Putamen (tissue), 1 donor: ENCODE measurements around the gene USP10.

Experiments used
- DNase-seq: peaks from one replicate; pipeline ENCODE4 v3.0.0-alpha.2; 2016; ENCODE audit warnings: low spot score

Gene USP10

GRCh38 chr16:84773312-84773711 lies 73.5 kb downstream of the USP10 start:
- DNase-seq = no peak

GRCh38 chr16:84774810-84775209 lies 75.0 kb downstream of the USP10 start:
- no peak for DNase-seq

- no peak for DNase-seq
These were observed 75.5 kb downstream of the USP10 start for GRCh38 chr16:84775262-84775810.

- no peak for DNase-seq
These were observed 77.6 kb downstream of the USP10 start for GRCh38 chr16:84777435-84777834.

- DNase-seq = no peak
These were observed 78.9 kb downstream of the USP10 start for GRCh38 chr16:84778720-84779119.

GRCh38 chr16:84780063-84780462 lies 80.3 kb downstream of the USP10 start:
- no peak for DNase-seq

GRCh38 chr16:84780544-84781376 lies 81.0 kb downstream of the USP10 start:
- DNase-seq = no peak

GRCh38 chr16:84782846-84783245 lies 83.0 kb downstream of the USP10 start:
- DNase-seq = no peak

GRCh38 chr16:84785843-84786581 lies 86.2 kb downstream of the USP10 start:
- no peak for DNase-seq

- no peak for DNase-seq
These were observed 86.9 kb downstream of the USP10 start for GRCh38 chr16:84786605-84787262.

- no peak for DNase-seq
These were observed 87.4 kb downstream of the USP10 start for GRCh38 chr16:84787263-84787622.

- no peak for DNase-seq
These were observed 89.2 kb downstream of the USP10 start for GRCh38 chr16:84788920-84789391.

GRCh38 chr16:84789431-84789830 lies 89.6 kb downstream of the USP10 start:
- no peak for DNase-seq

GRCh38 chr16:84790301-84790700 lies 90.5 kb downstream of the USP10 start:
- no peak for DNase-seq

- DNase-seq = no peak
These were observed 91.3 kb downstream of the USP10 start for GRCh38 chr16:84791088-84791487.

- no peak for DNase-seq
These were observed 91.7 kb downstream of the USP10 start for GRCh38 chr16:84791501-84791900.

- no peak for DNase-seq
These were observed 94.4 kb downstream of the USP10 start for GRCh38 chr16:84794186-84794585.

- no peak for DNase-seq
These were observed 94.8 kb downstream of the USP10 start for GRCh38 chr16:84794626-84795025.

- no peak for DNase-seq
These were observed 95.7 kb downstream of the USP10 start for GRCh38 chr16:84795329-84796053.

GRCh38 chr16:84800158-84800978 lies 100.6 kb downstream of the USP10 start:
- DNase-seq = no peak

GRCh38 chr16:84803146-84803545 lies 103.3 kb downstream of the USP10 start:
- DNase-seq = no peak
